GM12878 (cell line): ENCODE results near the gene BCCIP.

Source experiments
- CREM ChIP-seq: IDR thresholded peaks from 2 replicates; pipeline ENCODE4 v1.6.1; 2014; ENCODE audit warnings: antibody characterized with exemption, low read depth
- ESRRA ChIP-seq: IDR thresholded peaks from 2 replicates; pipeline ENCODE4 v1.6.1; 2012; ENCODE audit warnings: mild to moderate bottlenecking, low read length, improper control_type of control experiment
- GABPA ChIP-seq: IDR thresholded peaks from 2 replicates; pipeline ENCODE4 v1.6.1; 2014; ENCODE audit warnings: antibody characterized with exemption, low read depth, mild to moderate bottlenecking, inconsistent platforms
- MTA3 ChIP-seq: IDR thresholded peaks from 2 replicates; pipeline ENCODE4 v1.6.1; 2012; ENCODE audit warnings: low read length, inconsistent platforms, borderline replicate concordance
- ZNF24 ChIP-seq: fragments of 450-650 bp; IDR thresholded peaks from 2 replicates; pipeline ENCODE4 v1.6.1; 2017; ENCODE audit warnings: antibody characterized with exemption, mild to moderate bottlenecking

- TF ChIP-seq ZNF24: no peak
- no peak for TF ChIP-seq ESRRA
- TF ChIP-seq GABPA: no peak
- no peak for TF ChIP-seq CREM
- TF ChIP-seq MTA3: no peak
Measured at GRCh38 chr10:125844751-125845221, 21.4 kb downstream of the BCCIP start.
